K562 (cell line): ENCODE measurements around the gene ZNF90. TPM values are rescaled to one million over a fixed set of nuclear protein-coding genes. Genes with fewer than 3 reads are reported as not detected.

Experiments
- BHLHE40 ChIP-seq: IDR thresholded peaks from 2 replicates; pipeline ENCODE4 v1.6.1; 2011; ENCODE audit warnings: low read length, improper control_type of control experiment
- CREB5 ChIP-seq: fragments of 250-450 bp; sonication (Bioruptor Pico); IDR thresholded peaks from 2 replicates; pipeline ENCODE4 v1.5.0; 2020; ENCODE audit warnings: mild to moderate bottlenecking
- GATA2 ChIP-seq: sonication (generic); formaldehyde crosslinking; IDR thresholded peaks from 2 replicates; pipeline ENCODE4 v1.4.0; 2020; ENCODE audit warnings: mild to moderate bottlenecking, missing genetic modification reagents
- NCOA1 ChIP-seq: fragments of 450-650 bp; IDR thresholded peaks from 2 replicates; pipeline ENCODE4 v1.6.1; 2016; ENCODE audit warnings: low read depth
- ZBTB12 ChIP-seq: fragments of 250-450 bp; sonication (Bioruptor Pico); IDR thresholded peaks from 2 replicates; pipeline ENCODE4 v1.4.0; 2020
- ZFP30 ChIP-seq: fragments of 250-450 bp; sonication (Bioruptor Pico); IDR thresholded peaks from 2 replicates; pipeline ENCODE4 v1.8.0; 2022; ENCODE audit warnings: moderate library complexity, mild to moderate bottlenecking, inconsistent platforms, borderline replicate concordance
- ZMIZ1 ChIP-seq, 2 experiments: fragments of 150-350 bp in 1 of 2; IDR thresholded peaks; 2 replicates each; pipeline ENCODE4 v1.6.1; 2012 to 2016; ENCODE audit warnings: low read depth in 2 of 2, low read length in 2 of 2, mild to moderate bottlenecking in 1 of 2, moderate library complexity in 1 of 2
- ZNF511 ChIP-seq: sonication (generic); formaldehyde crosslinking; IDR thresholded peaks from 2 replicates; pipeline ENCODE4 v1.8.0; 2022; ENCODE audit warnings: mild to moderate bottlenecking, missing genetic modification reagents
- ZNF589 ChIP-seq: fragments of 200-800 bp; sonication (Bioruptor generic); IDR thresholded peaks from 2 replicates; pipeline ENCODE4 v1.6.1; 2016; ENCODE audit warnings: low read depth, missing genetic modification characterization, missing compliant biosample characterization
- polyA plus RNA-seq, 8 experiments: library from polyadenylated mRNA; depleted of rRNA in 4 of 8; stranded (reverse) in 5 of 8; unstranded in 3 of 8; fragments of >200 nt; fragmentation: Nextera tagmentation in 2 of 8; fragmentation: Illumina TruSeq in 1 of 8; extraction: Ambion mirVana in 2 of 8; extraction: Trizol in 1 of 8; gene quantifications; 2 replicates each; pipeline versions ENCODE4 v1.2.1 to v1.2.3, GENCODE V29; 2011 to 2014; ENCODE audit warnings: inconsistent platforms in 1 of 8, missing spikeins in 1 of 8
- total RNA-seq, 7 experiments: library from RNA; depleted of rRNA in 6 of 7; stranded (reverse); fragments of >200 nt in 6 of 7; fragmentation: Illumina TruSeq in 2 of 7; extraction: Trizol in 2 of 7; gene quantifications; 2 replicates each; pipeline versions ENCODE4 v1.2.1 to v1.2.3, GENCODE V29; 2011 to 2021; ENCODE audit warnings: low replicate concordance in 1 of 7

ZNF90 gene
- total and polyA plus RNA-seq, 9 of the 15 experiments (the other 6 are each of a cell fraction or from before 2014, with no cell fraction given): 0.20 to 0.89 (median 0.67) TPM; not detected in 1

- TF ChIP-seq ZMIZ1 (IDR thresholded peaks at IDR 0.05; ENCODE audit: low read depth in 2 of 2, low read length in 2 of 2) (no peak), ZFP30 (CRISPR knock-in tag) (no peak), ZNF589 (CRISPR knock-in tag) (no peak), CREB5 (CRISPR knock-in tag) (no peak), ZBTB12 (CRISPR knock-in tag) (no peak), NCOA1 (no peak), ZNF511 (CRISPR knock-in tag) (no peak), BHLHE40 (no peak), GATA2 (CRISPR knock-in tag) (no peak)
- TF ChIP-seq, all 486 proteins: peak for 0
Observed at GRCh38 chr19:20070691-20071090, 7.1 kb upstream of the ZNF90 start (continued).
